Psoas muscle (tissue), 8 donors: Measurements from ENCODE around the gene TEAD4. TPM values are rescaled to one million over a fixed set of nuclear protein-coding genes. Genes with fewer than 3 reads are reported as not detected.

Source experiments
- ATAC-seq, 4 donors: fragments of 200-7000 bp; cut with Tn5 transposase; one replicate each; pipeline ENCODE4 v1.9.1; 2020; ENCODE audit warnings: moderate library complexity in 3 of 4, mild to moderate bottlenecking in 2 of 4
- DNase-seq, 2 donors: peaks; one replicate each; pipeline ENCODE4 v3.0.0-alpha.2; 2020
- H3K27ac ChIP-seq: fragments of 200-600 bp; one replicate; pipeline ENCODE4 v1.8.0; 2022
- H3K27me3 ChIP-seq, 3 donors: fragments of 200-600 bp in 1 of 3; one replicate each; pipeline versions ENCODE4 v1.6.1 to v1.8.0; 2013 to 2022; ENCODE audit warnings: low read length in 2 of 3, mild to moderate bottlenecking in 2 of 3, moderate library complexity in 1 of 3; ENCODE audit not compliant: insufficient read depth in 3 of 3
- H3K36me3 ChIP-seq, 2 donors: fragments of 200-600 bp in 1 of 2; one replicate each; pipeline versions ENCODE4 v1.6.1 to v1.8.0; 2013 to 2022; ENCODE audit warnings: low read depth in 1 of 2, mild to moderate bottlenecking in 1 of 2, moderate library complexity in 1 of 2; ENCODE audit not compliant: insufficient read depth in 1 of 2
- H3K4me1 ChIP-seq: fragments of 200-600 bp; one replicate; pipeline ENCODE4 v1.8.0; 2022
- H3K4me3 ChIP-seq: fragments of 200-600 bp; one replicate; pipeline ENCODE4 v1.8.0; 2022; ENCODE audit warnings: mild to moderate bottlenecking
- H3K9me3 ChIP-seq: fragments of 200-600 bp; one replicate; pipeline ENCODE4 v1.8.0; 2022
- CTCF ChIP-seq: fragments of 200-600 bp; IDR thresholded peaks from one replicate; pipeline ENCODE4 v1.8.0; 2022; ENCODE audit warnings: antibody characterized with exemption
- WGBS, 3 donors: extraction: QIAGEN DNeasy Blood & Tissue Kit; methylation state at CpG; one replicate each; pipeline versions ENCODE4 v1.1.6 to v1.1.7; 2013; 5-methylcytosine and 5-hydroxymethylcytosine counted together
- intact Hi-C, 2 donors: fragments of 100-400 bp; cut with DNase I; formaldehyde crosslinking; loops; one replicate each; pipeline versions ENCODE4 v1.11.0 to v1.14.2; 2022
- polyA plus RNA-seq, 3 donors: library from polyadenylated mRNA; stranded (reverse); fragments of 200-250 nt; gene quantifications; one replicate each; pipeline ENCODE4 v1.2.3, GENCODE V29; 2013
- total RNA-seq, 4 donors: library from RNA; stranded (reverse); fragmentation: NEBNext Ultra II Directional in 2 of 4; extraction: Animal tissue kit (Norgen Biotek cat#: 25700) in 2 of 4; gene quantifications; one replicate each; pipeline versions ENCODE4 v1.2.1 to v1.2.4, GENCODE V29; 2021 to 2023
- donor health status: healthy with polysubstance abuse.
- donor health status: DM: no; HTN: no; CAD: no; lungs with moderate emphysema.
- donor health status: Bipolar disorder and iron deficiency.
- donor health status: healthy.
- donor health status: DM: yes; HTN: yes; CAD: no.
- donor health status: DM: no; HTN: no; CAD: no.
- donor health status: DM: no; HTN: no; CAD: no.
- donor health status: DM: yes; HTN: yes; CAD: no.

Gene TEAD4
- total and polyA plus RNA-seq, 7 donors, result 71.2 to 236 (median 96.2) TPM

- H3K27ac ChIP-seq, result peak overlapping the region; percentile 85
- TF ChIP-seq CTCF, result no peak
- H3K4me1 ChIP-seq, result peaks cover 34% of the 10 kb centered on the region
- WGBS, 3 donors, result 32 to 55% (median 36%) methylated on average over 10 of the region's 10 CpGs
- ATAC-seq, result no peak
- H3K4me3 ChIP-seq, result peak overlapping the region; percentile 76
- no peaks in the 10 kb centered on the region for H3K27me3 ChIP-seq
- no peaks in the 10 kb centered on the region for H3K9me3 ChIP-seq
- intact Hi-C loops, result loop anchor here in 1 of 2 donors (5.0 kb wide), 1 partner anchor 36 kb away; no protein-coding TSS in a partner anchor
- peaks cover 0 to 11% of the 10 kb centered on the region in 2 donors for H3K36me3 ChIP-seq
- no peak for DNase-seq
Observed at GRCh38 chr12:2960996-2961616, 1.9 kb downstream of the TEAD4 start.

DNA sequence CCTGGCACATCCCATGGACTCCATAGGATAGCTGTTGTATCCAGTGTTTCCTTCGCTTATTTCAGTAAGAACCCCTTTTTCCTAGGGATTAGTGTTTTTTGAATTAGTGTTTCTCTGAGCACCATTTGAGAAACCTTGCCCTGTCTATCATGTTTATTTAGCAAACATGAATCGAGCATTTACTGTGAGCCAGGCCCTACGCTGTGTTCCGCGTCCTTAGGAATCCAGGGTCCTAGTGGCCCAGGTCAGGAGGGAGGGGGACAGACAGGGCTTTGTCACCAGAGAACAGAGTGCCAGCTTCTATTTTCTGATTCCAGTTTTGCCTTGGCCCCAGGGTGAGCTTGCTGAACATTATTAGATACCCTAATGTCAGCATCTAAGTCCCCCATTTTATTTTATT is 2.5 kb downstream of the TEAD4 start:
- Histone ChIP-seq H3K4me3 (peak overlapping the region; percentile 76), H3K9me3 (no peaks in the 10 kb centered on the region), H3K4me1 (peaks cover 35% of the 10 kb centered on the region), H3K36me3 (peaks cover 0 to 11% of the 10 kb centered on the region in 2 donors), H3K27ac (peak overlapping the region; percentile 85), H3K27me3 (no peaks in the 10 kb centered on the region)
- TF ChIP-seq CTCF, result no peak
- ATAC-seq (no peak), DNase-seq (no peak)
- intact Hi-C loops, result loop anchor here (2.0 to 5.0 kb wide), 2 partner anchors 36 to 37 kb away; no protein-coding TSS in a partner anchor
- WGBS, 3 donors, result 43 to 47% (median 45%) methylated on average over 5 of the region's 5 CpGs

GRCh38 chr12:2963154-2963759 is 4.1 kb downstream of the TEAD4 start:
- H3K36me3 ChIP-seq, result peaks cover 0 to 15% of the 10 kb centered on the region in 2 donors
- no peaks in the 10 kb centered on the region for H3K9me3 ChIP-seq
- no peaks in the 10 kb centered on the region for H3K27me3 ChIP-seq
- intact Hi-C loops, result loop anchor here (2.0 to 5.0 kb wide), 2 partner anchors 34 to 36 kb away; no protein-coding TSS in a partner anchor
- peak overlapping the region; percentile 85 for H3K27ac ChIP-seq
- TF ChIP-seq CTCF, result no peak
- DNase-seq (peak; percentile 47 to 80), ATAC-seq (peak; percentile 63 to 72 (median 66))
- peaks cover 34% of the 10 kb centered on the region for H3K4me1 ChIP-seq
- WGBS, 3 donors, result 12 to 17% (median 14%) methylated on average over 9 of the region's 9 CpGs
- H3K4me3 ChIP-seq, result peak overlapping the region; percentile 76

GRCh38 chr12:2963760-2964292 is 4.6 kb downstream of the TEAD4 start:
- WGBS, 3 donors, result 15 to 40% (median 24%) methylated on average over 10 to 15 of the region's 15 CpGs
- intact Hi-C loops, result loop anchor here (1.0 to 5.0 kb wide), 3 partner anchors 11 to 35 kb away; no protein-coding TSS in a partner anchor
- DNase-seq, result peak; percentile 40 to 57
- H3K9me3 ChIP-seq, result no peaks in the 10 kb centered on the region
- peaks cover 0 to 19% of the 10 kb centered on the region in 2 donors for H3K36me3 ChIP-seq
- no peaks in the 10 kb centered on the region for H3K27me3 ChIP-seq
- H3K4me3 ChIP-seq, result peak overlapping the region; percentile 76
- H3K27ac ChIP-seq, result peak overlapping the region; percentile 85
- peak; percentile 8 to 40 (median 17) for ATAC-seq
- peaks cover 33% of the 10 kb centered on the region for H3K4me1 ChIP-seq
- no peak for TF ChIP-seq CTCF
